Ovary (tissue), 3 donors: ENCODE measurements around the gene SECISBP2L.

Experiments
- POLR2A ChIP-seq: fragments of 450-650 bp; IDR thresholded peaks from one replicate; pipeline ENCODE4 v1.6.1; 2017; ENCODE audit warnings: antibody characterized with exemption, mild to moderate bottlenecking, moderate library complexity
- TF ChIP-seq, protein P1 (sequence below), 3 donors: fragments of 450-650 bp in 2 of 3; fragments of 200-600 bp in 1 of 3; IDR thresholded peaks; one replicate each; pipeline versions ENCODE4 v1.5.1 to v1.8.0; 2016 to 2022; ENCODE audit warnings: antibody characterized with exemption in 3 of 3, mild to moderate bottlenecking in 1 of 3
- donor health status: DM: no; HTN: no; CAD: no.

- TF ChIP-seq, protein P1, sequence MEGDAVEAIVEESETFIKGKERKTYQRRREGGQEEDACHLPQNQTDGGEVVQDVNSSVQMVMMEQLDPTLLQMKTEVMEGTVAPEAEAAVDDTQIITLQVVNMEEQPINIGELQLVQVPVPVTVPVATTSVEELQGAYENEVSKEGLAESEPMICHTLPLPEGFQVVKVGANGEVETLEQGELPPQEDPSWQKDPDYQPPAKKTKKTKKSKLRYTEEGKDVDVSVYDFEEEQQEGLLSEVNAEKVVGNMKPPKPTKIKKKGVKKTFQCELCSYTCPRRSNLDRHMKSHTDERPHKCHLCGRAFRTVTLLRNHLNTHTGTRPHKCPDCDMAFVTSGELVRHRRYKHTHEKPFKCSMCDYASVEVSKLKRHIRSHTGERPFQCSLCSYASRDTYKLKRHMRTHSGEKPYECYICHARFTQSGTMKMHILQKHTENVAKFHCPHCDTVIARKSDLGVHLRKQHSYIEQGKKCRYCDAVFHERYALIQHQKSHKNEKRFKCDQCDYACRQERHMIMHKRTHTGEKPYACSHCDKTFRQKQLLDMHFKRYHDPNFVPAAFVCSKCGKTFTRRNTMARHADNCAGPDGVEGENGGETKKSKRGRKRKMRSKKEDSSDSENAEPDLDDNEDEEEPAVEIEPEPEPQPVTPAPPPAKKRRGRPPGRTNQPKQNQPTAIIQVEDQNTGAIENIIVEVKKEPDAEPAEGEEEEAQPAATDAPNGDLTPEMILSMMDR (IDR thresholded peaks at IDR 0.05), result no peak
- TF ChIP-seq POLR2A, result no peak
Measured at GRCh38 chr15:48986240-48986639, 60.0 kb downstream of the SECISBP2L start.
